GM12875 (cell line): ENCODE results near the gene HMOX1.

Experiments used
- H3K4me3 ChIP-seq: one replicate; pipeline ENCODE4 v1.5.1; 2011; ENCODE audit warnings: low read depth, low read length, control low read depth
- CTCF ChIP-seq: IDR thresholded peaks from 2 replicates; pipeline ENCODE4 v1.5.1; 2011; ENCODE audit warnings: low read depth, mild to moderate bottlenecking, control low read depth, inconsistent platforms, low read length, moderate library complexity, borderline replicate concordance; ENCODE audit not compliant: insufficient read depth

Gene HMOX1

GRCh38 chr22:35419756-35420155, 38.9 kb downstream of the HMOX1 start:
- no peak overlapping the region for H3K4me3 ChIP-seq
- TF ChIP-seq CTCF = no peak

- no peak for TF ChIP-seq CTCF
Measured at GRCh38 chr22:35421121-35421520, 40.2 kb downstream of the HMOX1 start.

DNA sequence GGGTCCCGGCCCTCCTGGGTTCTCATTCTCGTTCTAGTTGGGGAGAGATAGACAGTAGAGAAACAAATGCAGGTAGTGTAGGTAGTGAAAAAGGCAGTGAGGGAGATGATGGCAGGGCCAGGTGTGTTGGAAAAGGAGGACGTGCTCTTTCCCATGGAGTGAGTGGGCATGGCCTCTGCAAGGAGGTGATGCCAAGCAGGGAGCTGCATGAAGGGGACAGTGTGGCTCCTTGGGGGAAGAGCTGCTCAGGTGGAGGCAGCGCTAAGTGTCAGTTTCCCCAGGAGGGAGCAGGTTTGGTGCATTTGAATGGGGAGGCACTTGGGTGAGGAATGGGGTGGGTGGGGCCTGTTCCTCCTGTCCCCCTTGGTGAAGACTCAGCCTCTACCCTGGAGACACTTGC, 41.2 kb downstream of the HMOX1 start:
- no peak overlapping the region for H3K4me3 ChIP-seq
- no peak for TF ChIP-seq CTCF

More at GRCh38 chr22:35421121-35421520, 40.2 kb downstream of the HMOX1 start:
- H3K4me3 ChIP-seq = no peak overlapping the region

DNA sequence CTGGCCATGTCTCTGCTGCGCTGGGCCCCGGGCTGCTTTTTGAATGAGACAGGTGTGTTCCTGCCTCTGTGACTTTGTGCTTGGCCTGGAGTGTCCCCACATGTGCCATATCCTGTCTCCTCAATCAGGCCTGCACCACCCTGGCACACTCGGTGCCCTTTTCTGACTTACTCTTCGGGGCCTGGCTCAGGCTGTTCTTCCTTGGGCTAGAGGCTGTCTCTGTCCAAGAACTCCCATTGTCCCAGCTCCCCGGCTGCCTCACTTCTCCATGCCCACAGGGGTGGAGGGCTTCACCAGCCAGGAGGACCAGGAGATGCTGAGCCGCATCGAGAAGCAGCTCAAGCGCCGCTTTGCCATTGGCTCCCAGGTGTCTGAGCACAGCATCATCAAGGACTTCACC, 42.0 kb downstream of the HMOX1 start:
- no peak for TF ChIP-seq CTCF
- H3K4me3 ChIP-seq = no peak overlapping the region

- TF ChIP-seq CTCF = no peak
Measured at GRCh38 chr22:35424081-35424480, 43.2 kb downstream of the HMOX1 start.

GRCh38 chr22:35424761-35425160, 43.9 kb downstream of the HMOX1 start:
- TF ChIP-seq CTCF = no peak
- no peak overlapping the region for H3K4me3 ChIP-seq

More at GRCh38 chr22:35424081-35424480, 43.2 kb downstream of the HMOX1 start:
- no peak overlapping the region for H3K4me3 ChIP-seq

DNA sequence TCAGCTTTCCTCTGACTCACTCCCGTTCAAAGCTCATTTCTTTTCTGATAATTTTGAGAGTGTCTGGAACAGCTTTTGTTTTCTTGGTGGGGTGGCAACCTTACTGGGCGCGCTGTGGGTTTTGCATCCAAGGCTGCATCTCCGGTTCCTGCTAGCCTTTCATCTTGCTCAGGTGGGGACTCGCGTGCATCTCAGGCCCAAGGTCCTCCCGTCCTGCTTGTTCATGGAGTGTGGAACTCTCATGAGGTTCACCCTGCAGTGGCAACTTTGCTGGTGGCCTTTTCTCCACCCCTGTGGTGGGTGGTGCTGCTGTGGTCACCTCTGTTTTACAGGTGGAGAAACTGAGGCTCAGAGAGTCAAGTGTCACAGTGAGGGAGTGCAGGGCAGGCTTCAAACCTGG, 44.6 kb downstream of the HMOX1 start:
- no peak overlapping the region for H3K4me3 ChIP-seq
- TF ChIP-seq CTCF = no peak
